GM12878 (cell line): Measurements from ENCODE around the gene TMPRSS2. TPM values are rescaled to one million over a fixed set of nuclear protein-coding genes. Genes with fewer than 3 reads are reported as not detected.

ENCODE experiments used
- ATAC-seq: fragments of 200-7000 bp; cut with Tn5 transposase; 3 replicates; pipeline ENCODE4 v1.9.1; 2020; ENCODE audit warnings: mild to moderate bottlenecking, moderate library complexity
- BruUV-seq: library from RNA; stranded (reverse); fragments of 400-500 nt; replicated peaks from 2 replicates; lab custom pipeline; 2021; lab: Mats Ljungman, UMichigan
- CTCF ChIA-PET: fragments of 300-600 bp; sonication (Branson Sonifier 250); formaldehyde crosslinking; extraction: SDS; loops from one replicate; lab custom pipeline; 2021; ENCODE audit warnings: inconsistent platforms; lab: Yijun Ruan, JAX
- POLR2A ChIA-PET: fragments of 350-600 bp; formaldehyde crosslinking; extraction: SDS; loops from one replicate; lab custom pipeline; 2021; ENCODE audit warnings: inconsistent platforms; lab: Charles Lee
- RAD21 ChIA-PET: fragments of 300-600 bp; sonication (Branson Sonifier 250); formaldehyde crosslinking; loops from one replicate; lab custom pipeline; 2023; ENCODE audit warnings: antibody characterized with exemption; ENCODE audit not compliant: unreplicated experiment; lab: Charles Lee
- SMC1A ChIA-PET: fragments of 300-600 bp; sonication (Branson Sonifier 250); formaldehyde crosslinking; loops from one replicate; lab custom pipeline; 2023; ENCODE audit not compliant: unreplicated experiment, uncharacterized antibody; lab: Charles Lee
- DNase-seq: peaks from one replicate; pipeline ENCODE4 v3.0.0-alpha.2; 2011; ENCODE audit warnings: low read depth, low spot score
- FAIRE-seq: peaks from 3 replicates; lab custom pipeline; 2011; peaks lifted over from hg19 to GRCh38; lab: Jason Lieb, UNC
- H2AFZ ChIP-seq: 2 replicates; pipeline ENCODE4 v1.6.0; 2011; ENCODE audit warnings: low read depth, low read length, control low read depth; ENCODE audit not compliant: control insufficient read depth
- H3K27ac ChIP-seq: 2 replicates; pipeline ENCODE4 v1.5.1; 2011; ENCODE audit warnings: control low read depth; ENCODE audit not compliant: control insufficient read depth, insufficient read depth
- H3K27me3 ChIP-seq, 2 experiments: replicated peaks in 1 of 2; 2 replicates each; pipeline versions ENCODE4 v1.6.0 to v1.6.1; 2011; ENCODE audit warnings: low read length in 1 of 2; ENCODE audit not compliant: control insufficient read depth in 2 of 2, insufficient read depth in 2 of 2
- H3K36me3 ChIP-seq, 2 experiments: 2 replicates each; pipeline ENCODE4 v1.5.1; 2011; ENCODE audit warnings: low read length in 1 of 2; ENCODE audit not compliant: control insufficient read depth in 2 of 2, insufficient read depth in 2 of 2
- H3K4me1 ChIP-seq: 2 replicates; pipeline ENCODE4 v1.6.1; 2011; ENCODE audit warnings: mild to moderate bottlenecking, low read length, moderate library complexity, mixed read lengths; ENCODE audit not compliant: control insufficient read depth, insufficient read depth
- H3K4me2 ChIP-seq: 2 replicates; pipeline ENCODE4 v1.6.0; 2011; ENCODE audit warnings: control low read depth; ENCODE audit not compliant: control insufficient read depth, insufficient read depth
- H3K4me3 ChIP-seq: fragments of 200-600 bp; sonication (generic); 2 replicates; pipeline ENCODE4 v1.5.1; 2016
- H3K79me2 ChIP-seq: 2 replicates; pipeline ENCODE4 v1.6.0; 2011; ENCODE audit warnings: low read length; ENCODE audit not compliant: control insufficient read depth, insufficient read depth
- H3K9ac ChIP-seq: 2 replicates; pipeline ENCODE4 v1.8.0; 2011; ENCODE audit warnings: low read length, control low read depth, mixed read lengths; ENCODE audit not compliant: control insufficient read depth, insufficient read depth
- H3K9me3 ChIP-seq: replicated peaks from 3 replicates; pipeline ENCODE4 v1.5.1; 2011; ENCODE audit warnings: mild to moderate bottlenecking, low read length; ENCODE audit not compliant: control insufficient read depth, insufficient read depth
- H4K20me1 ChIP-seq: 2 replicates; pipeline ENCODE4 v1.6.0; 2011; ENCODE audit not compliant: control insufficient read depth, insufficient read depth
- ATF2 ChIP-seq: IDR thresholded peaks from 2 replicates; pipeline ENCODE4 v1.6.1; 2012; ENCODE audit warnings: low read length, inconsistent platforms
- CBX3 ChIP-seq: fragments of 200-600 bp; sonication (generic); IDR thresholded peaks from 2 replicates; pipeline ENCODE4 v1.6.1; 2016; ENCODE audit warnings: low read depth, borderline replicate concordance
- FOS ChIP-seq: IDR thresholded peaks from 3 replicates; pipeline ENCODE4 v1.6.1; 2011; ENCODE audit warnings: borderline replicate concordance; ENCODE audit not compliant: insufficient read length; ENCODE audit errors: extremely low read depth
- FOXM1 ChIP-seq: IDR thresholded peaks from 2 replicates; pipeline ENCODE4 v1.6.1; 2012; ENCODE audit warnings: low read depth, mild to moderate bottlenecking, inconsistent platforms, low read length, moderate library complexity
- KLF5 ChIP-seq: fragments of 450-650 bp; IDR thresholded peaks from 2 replicates; pipeline ENCODE4 v1.6.1; 2014; ENCODE audit warnings: mild to moderate bottlenecking; ENCODE audit not compliant: partially characterized antibody
- MXI1 ChIP-seq: fragments of 150-350 bp; IDR thresholded peaks from 2 replicates; pipeline ENCODE4 v1.6.1; 2011; ENCODE audit warnings: low read depth, mild to moderate bottlenecking, inconsistent platforms, low read length, improper control_type of control experiment
- SPI1 ChIP-seq: IDR thresholded peaks from 2 replicates; pipeline ENCODE4 v1.6.1; 2011; ENCODE audit warnings: low read depth, mild to moderate bottlenecking, low read length, moderate library complexity, borderline replicate concordance; ENCODE audit not compliant: insufficient read depth
- TARDBP ChIP-seq: IDR thresholded peaks from 2 replicates; pipeline ENCODE4 v1.6.1; 2016; ENCODE audit warnings: borderline replicate concordance
- WGBS: methylation state at CpG from one replicate; pipeline ENCODE4 v1.1.6; 2016; ENCODE audit warnings: low lambda C conversion rate; ENCODE audit not compliant: insufficient replicate concordance, insufficient coverage; ENCODE audit errors: missing lambda C conversion rate; 5-methylcytosine and 5-hydroxymethylcytosine counted together
- in situ Hi-C: fragments of 300-500 bp; cut with MboI; formaldehyde crosslinking; loops from 9 replicates; pipeline ENCODE4 v1.14.3; 2018; ENCODE audit warnings: mixed read lengths
- intact Hi-C: fragments of 100-400 bp; cut with micrococcal nuclease; formaldehyde crosslinking; loops from one replicate; pipeline ENCODE4 v1.14.2; 2022; ENCODE audit not compliant: unreplicated experiment
- polyA plus RNA-seq, 11 experiments: library from polyadenylated mRNA; depleted of rRNA in 4 of 11; unstranded in 6 of 11; stranded (reverse) in 5 of 11; fragments of >200 nt; fragmentation: Nextera tagmentation in 4 of 11; fragmentation: Illumina TruSeq in 1 of 11; extraction: Ambion mirVana in 4 of 11; extraction: Trizol in 1 of 11; gene quantifications; 1 replicate in 1 of 11; 2 replicates in 10 of 11; pipeline versions ENCODE4 v1.2.1 to v1.2.3, GENCODE V29; 2011 to 2016; ENCODE audit warnings: inconsistent platforms in 2 of 11, missing spikeins in 2 of 11, low read depth in 1 of 11
- total RNA-seq, 4 experiments: library from RNA; depleted of rRNA in 3 of 4; stranded (reverse); fragments of >200 nt in 3 of 4; fragmentation: Illumina TruSeq in 1 of 4; extraction: Trizol in 1 of 4; gene quantifications; 2 replicates each; pipeline versions ENCODE4 v1.2.1 to v1.2.3, GENCODE V29; 2013 to 2021
- TF ChIP-seq, protein P1 (sequence below): fragments of 450-650 bp; IDR thresholded peaks from 2 replicates; pipeline ENCODE4 v1.6.1; 2017; ENCODE audit warnings: mild to moderate bottlenecking

The TMPRSS2 gene
- total and polyA plus RNA-seq, 10 of the 15 experiments (the other 5 are each of a cell fraction or from before 2014, with no cell fraction given) = 0.19 to 0.26 TPM; not detected in 8

GRCh38 chr21:41529769-41530168 lies 21.8 kb upstream of the TMPRSS2 start:
- POLR2A ChIA-PET = no interaction called here
- intact Hi-C loops = no loop called here
- H3K9ac ChIP-seq = no peak overlapping the region
- TF ChIP-seq TARDBP = no peak
- TF ChIP-seq MXI1 = no peak
- CTCF ChIA-PET = no interaction called here
- no peaks in the 10 kb centered on the region for H4K20me1 ChIP-seq
- no TSS peak for BruUV-seq
- WGBS = 43% methylated on average over 8 of the region's 9 CpGs
- in situ Hi-C loops = no loop called here
- H3K4me1 ChIP-seq = no peaks in the 10 kb centered on the region
- FAIRE-seq = no peak
- no peak overlapping the region for H3K4me3 ChIP-seq
- H3K36me3 ChIP-seq = no peaks in the 10 kb centered on the region
- no peak overlapping the region for H3K27ac ChIP-seq
- RAD21 ChIA-PET = no interaction called here
- no peaks in the 10 kb centered on the region for H3K79me2 ChIP-seq
- no peaks in the 10 kb centered on the region; a peak in 1 of 4 replicates for H3K27me3 ChIP-seq
- no peak overlapping the region for H2AFZ ChIP-seq
- H3K4me2 ChIP-seq = no peak overlapping the region
- SMC1A ChIA-PET = no interaction called here
- ATAC-seq = no peak
- no peaks in the 10 kb centered on the region for H3K9me3 ChIP-seq
- no peak for DNase-seq

- CTCF ChIA-PET = interaction anchor here (0.9 to 1.5 kb wide), 2 partner anchors 20 to 243 kb away, joined by 4 to 6 read pairs; no protein-coding TSS in a partner anchor
- FAIRE-seq = no peak
- no peak overlapping the region for H3K27ac ChIP-seq
- no peak for TF ChIP-seq ATF2
- TF ChIP-seq CBX3 = no peak
- TF ChIP-seq KLF5 = no peak
- no peak for TF ChIP-seq SPI1
- TF ChIP-seq FOXM1 = no peak
- TF ChIP-seq, protein P1, sequence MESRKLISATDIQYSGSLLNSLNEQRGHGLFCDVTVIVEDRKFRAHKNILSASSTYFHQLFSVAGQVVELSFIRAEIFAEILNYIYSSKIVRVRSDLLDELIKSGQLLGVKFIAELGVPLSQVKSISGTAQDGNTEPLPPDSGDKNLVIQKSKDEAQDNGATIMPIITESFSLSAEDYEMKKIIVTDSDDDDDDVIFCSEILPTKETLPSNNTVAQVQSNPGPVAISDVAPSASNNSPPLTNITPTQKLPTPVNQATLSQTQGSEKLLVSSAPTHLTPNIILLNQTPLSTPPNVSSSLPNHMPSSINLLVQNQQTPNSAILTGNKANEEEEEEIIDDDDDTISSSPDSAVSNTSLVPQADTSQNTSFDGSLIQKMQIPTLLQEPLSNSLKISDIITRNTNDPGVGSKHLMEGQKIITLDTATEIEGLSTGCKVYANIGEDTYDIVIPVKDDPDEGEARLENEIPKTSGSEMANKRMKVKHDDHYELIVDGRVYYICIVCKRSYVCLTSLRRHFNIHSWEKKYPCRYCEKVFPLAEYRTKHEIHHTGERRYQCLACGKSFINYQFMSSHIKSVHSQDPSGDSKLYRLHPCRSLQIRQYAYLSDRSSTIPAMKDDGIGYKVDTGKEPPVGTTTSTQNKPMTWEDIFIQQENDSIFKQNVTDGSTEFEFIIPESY = no peak
- TF ChIP-seq FOS = no peak
These were observed 18.6 kb upstream of the TMPRSS2 start for GRCh38 chr21:41526478-41527087.

More at GRCh38 chr21:41526478-41527087, 18.6 kb upstream of the TMPRSS2 start:
- WGBS = 37% methylated on average over 10 of the region's 10 CpGs
- ATAC-seq = no peak
- H3K36me3 ChIP-seq = no peaks in the 10 kb centered on the region
- H3K4me1 ChIP-seq = no peaks in the 10 kb centered on the region
- no peak for DNase-seq
- intact Hi-C loops (no loop called here), in situ Hi-C loops (no loop called here)
- H2AFZ ChIP-seq = no peak overlapping the region
- ChIA-PET POLR2A (no interaction called here), SMC1A (interaction anchor here (0.6 kb wide), 1 partner anchor 129 kb away, joined by 3 read pairs; no protein-coding TSS in a partner anchor), RAD21 (interaction anchor here (1.0 kb wide), 1 partner anchor 44 kb away, joined by 3 read pairs; no protein-coding TSS in a partner anchor)
- no peaks in the 10 kb centered on the region for H4K20me1 ChIP-seq
- H3K4me3 ChIP-seq = no peak overlapping the region
- H3K9me3 ChIP-seq = no peaks in the 10 kb centered on the region
- BruUV-seq = no TSS peak
- no peak overlapping the region for H3K9ac ChIP-seq
- no peak overlapping the region for H3K4me2 ChIP-seq
- no peaks in the 10 kb centered on the region; a peak in 1 of 4 replicates for H3K27me3 ChIP-seq
- H3K79me2 ChIP-seq = no peaks in the 10 kb centered on the region
